ENCODE data around the gene SH2D3C.

DNA sequence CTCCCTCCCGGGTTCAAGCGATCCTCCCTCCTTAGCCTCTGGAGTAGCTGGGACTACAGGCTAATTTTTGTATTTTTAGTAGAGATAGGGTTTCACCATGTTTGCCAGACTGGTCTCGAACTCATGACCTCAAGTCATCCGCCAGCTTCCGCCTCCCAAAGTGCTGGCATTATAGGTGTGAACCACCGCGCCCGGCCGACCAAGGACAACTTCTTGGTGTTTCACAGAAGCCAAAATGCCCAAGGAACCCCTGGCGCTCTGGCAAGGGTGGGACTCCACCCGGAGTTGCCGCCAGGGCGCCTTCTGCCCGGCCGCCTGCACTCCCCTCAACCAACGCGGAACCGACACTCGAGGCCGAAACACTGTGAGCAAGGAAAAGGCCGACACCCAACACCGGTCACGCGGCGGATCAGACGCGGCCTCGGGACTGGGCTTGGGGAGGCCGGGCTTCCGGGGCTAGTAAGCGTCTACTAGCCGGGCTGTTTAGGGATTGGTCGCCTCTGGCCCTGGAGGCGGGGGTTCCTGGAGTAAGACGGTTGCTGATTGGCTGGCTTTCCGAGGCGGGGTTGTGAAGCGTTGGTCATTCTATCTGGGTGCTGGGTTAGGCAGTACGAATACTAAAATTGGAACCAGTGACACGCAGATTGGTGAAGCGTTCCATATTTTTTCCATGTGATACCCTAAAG, 79.3 kb downstream of the SH2D3C start:
- no peak for TF ChIP-seq POU6F1 (CRISPR knock-in tag; IDR thresholded peaks at IDR 0.05; ENCODE audit: borderline replicate concordance, low read depth)
- TF ChIP-seq, protein P1, sequence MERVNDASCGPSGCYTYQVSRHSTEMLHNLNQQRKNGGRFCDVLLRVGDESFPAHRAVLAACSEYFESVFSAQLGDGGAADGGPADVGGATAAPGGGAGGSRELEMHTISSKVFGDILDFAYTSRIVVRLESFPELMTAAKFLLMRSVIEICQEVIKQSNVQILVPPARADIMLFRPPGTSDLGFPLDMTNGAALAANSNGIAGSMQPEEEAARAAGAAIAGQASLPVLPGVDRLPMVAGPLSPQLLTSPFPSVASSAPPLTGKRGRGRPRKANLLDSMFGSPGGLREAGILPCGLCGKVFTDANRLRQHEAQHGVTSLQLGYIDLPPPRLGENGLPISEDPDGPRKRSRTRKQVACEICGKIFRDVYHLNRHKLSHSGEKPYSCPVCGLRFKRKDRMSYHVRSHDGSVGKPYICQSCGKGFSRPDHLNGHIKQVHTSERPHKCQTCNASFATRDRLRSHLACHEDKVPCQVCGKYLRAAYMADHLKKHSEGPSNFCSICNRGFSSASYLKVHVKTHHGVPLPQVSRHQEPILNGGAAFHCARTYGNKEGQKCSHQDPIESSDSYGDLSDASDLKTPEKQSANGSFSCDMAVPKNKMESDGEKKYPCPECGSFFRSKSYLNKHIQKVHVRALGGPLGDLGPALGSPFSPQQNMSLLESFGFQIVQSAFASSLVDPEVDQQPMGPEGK (CRISPR knock-in tag; IDR thresholded peaks at IDR 0.05; ENCODE audit: borderline replicate concordance): no peak
